GM12873 (cell line): ENCODE results near the gene ABRAXAS1.
A peak's percentile ranks its signal among the peaks of the same experiment; 100 is the strongest.

ENCODE experiments used
- CTCF ChIP-seq: IDR thresholded peaks from 2 replicates; pipeline ENCODE4 v1.5.1; 2012; ENCODE audit warnings: low read depth, mild to moderate bottlenecking, moderate library complexity, low read length, control low read depth; ENCODE audit not compliant: insufficient read depth; ENCODE audit errors: missing control alignments

Gene ABRAXAS1

DNA sequence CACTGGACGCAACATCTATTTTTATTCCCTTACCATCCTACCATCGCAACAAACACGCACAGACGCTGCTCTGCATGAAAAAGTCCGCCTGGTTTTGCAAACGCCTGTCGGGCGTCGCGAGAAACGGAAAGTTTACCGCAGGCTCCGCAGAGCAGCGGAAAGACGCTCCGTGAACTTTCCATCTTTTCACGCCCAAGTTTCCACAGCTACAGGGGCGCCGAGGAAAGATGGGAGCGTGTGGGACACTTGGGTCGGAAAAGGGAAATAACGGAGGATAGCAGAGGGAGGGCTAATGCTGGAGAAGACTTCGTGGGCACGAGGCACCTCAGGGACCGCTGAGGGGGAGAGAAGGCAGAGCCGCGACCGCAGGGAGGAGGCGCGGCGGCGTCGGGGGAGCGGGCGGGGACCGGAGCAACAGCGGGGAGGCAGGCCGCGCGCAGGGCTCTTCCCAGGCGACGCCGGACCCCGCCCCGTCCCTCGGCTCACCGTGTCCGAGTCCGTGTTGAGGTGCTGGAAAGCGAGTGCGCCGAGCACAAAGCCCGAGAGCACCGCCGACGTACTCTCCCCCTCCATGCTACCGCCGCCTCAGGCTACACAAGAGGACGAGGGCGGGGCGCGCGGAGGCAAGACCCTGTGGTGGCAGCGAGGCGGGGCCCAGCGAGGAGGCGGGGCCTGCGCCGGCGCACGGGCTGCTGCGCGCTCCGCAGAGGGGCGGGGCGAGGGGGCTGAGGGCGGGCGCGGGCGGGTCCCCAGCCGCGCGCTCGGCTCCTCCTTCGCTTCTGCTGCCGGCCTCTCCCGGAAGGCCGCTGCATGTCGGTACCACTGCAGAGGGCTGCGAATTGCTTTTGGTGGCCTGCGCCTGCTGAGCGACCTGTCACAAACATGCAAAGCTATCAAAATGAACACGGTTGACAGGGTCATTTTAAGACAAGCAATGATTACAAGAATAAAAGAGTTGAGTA is at the start of gene ABRAXAS1:
ABRAXAS1 (minus strand) TSS at position 601 of the 962 bp plus-strand sequence; CDS start at position 573, 28 bp downstream.
- no peak for TF ChIP-seq CTCF

DNA sequence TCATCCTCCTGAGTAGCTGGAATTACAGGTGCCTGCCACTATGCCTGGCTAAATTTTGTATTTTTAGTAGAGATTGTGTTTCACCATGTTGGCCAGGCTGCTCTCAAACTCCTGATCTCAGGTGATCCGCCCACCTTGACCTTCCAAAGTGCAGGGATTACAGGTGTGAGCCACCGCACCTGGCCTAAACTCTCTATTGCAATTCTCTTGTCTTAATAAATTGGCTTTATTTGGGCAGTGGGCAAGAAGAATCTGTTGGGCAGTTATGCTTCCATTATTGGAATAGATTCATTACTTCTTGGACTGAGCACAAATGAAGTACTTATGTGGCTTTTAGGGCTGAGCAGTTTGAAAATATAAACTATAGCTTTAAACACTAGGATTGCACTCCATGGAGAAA is 42.8 kb upstream of the ABRAXAS1 start:
- no peak for TF ChIP-seq CTCF

- TF ChIP-seq CTCF: no peak
Observed at GRCh38 chr4:83522239-83522638, 37.3 kb upstream of the ABRAXAS1 start.

GRCh38 chr4:83516042-83516772 is 31.3 kb upstream of the ABRAXAS1 start:
- no peak for TF ChIP-seq CTCF

GRCh38 chr4:83510442-83510841 is 25.5 kb upstream of the ABRAXAS1 start:
- TF ChIP-seq CTCF: no peak

DNA sequence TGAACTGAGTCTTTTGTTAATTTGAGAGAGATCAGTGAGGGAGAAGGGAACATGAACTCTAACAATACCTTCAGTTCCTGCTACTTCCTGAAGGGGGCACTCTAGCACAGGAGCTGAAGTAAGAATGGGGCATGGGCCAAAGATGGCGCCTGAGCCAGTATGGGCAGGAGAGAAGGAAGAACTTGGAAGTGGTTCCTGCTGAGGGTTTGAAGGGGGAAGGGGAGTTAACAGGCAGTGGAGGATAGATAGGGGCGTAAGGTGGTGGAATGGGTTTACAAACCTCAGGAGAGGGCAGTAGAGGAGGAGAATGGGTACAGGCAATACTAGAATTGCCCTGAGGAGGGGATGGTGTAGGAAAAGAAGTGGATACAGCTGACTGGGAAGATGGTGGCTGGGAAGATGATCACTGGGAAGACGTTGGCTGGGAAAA is 24.3 kb upstream of the ABRAXAS1 start:
- peak; percentile 71 for TF ChIP-seq CTCF

- TF ChIP-seq CTCF: no peak
Observed at GRCh38 chr4:83504996-83505395, 20.1 kb upstream of the ABRAXAS1 start.
